GM23338 (cell line): ENCODE results near the gene EDAR. TPM values are rescaled to one million over a fixed set of nuclear protein-coding genes. Genes with fewer than 3 reads are reported as not detected.

Source experiments
- ATAC-seq: fragments of 200-7000 bp; cut with Tn5 transposase; 3 replicates; pipeline ENCODE4 v1.9.1; 2020
- DNase-seq: peaks from one replicate; pipeline ENCODE4 v3.0.0-alpha.2; 2015; ENCODE audit warnings: low spot score
- H2AFZ ChIP-seq: fragments of 200-600 bp; sonication (generic); 2 replicates; pipeline ENCODE4 v1.8.0; 2016; ENCODE audit warnings: antibody characterized with exemption, mild to moderate bottlenecking, moderate library complexity
- H3F3A ChIP-seq: fragments of 200-600 bp; sonication (generic); replicated peaks from 2 replicates; pipeline ENCODE4 v1.8.0; 2017; ENCODE audit warnings: antibody characterized with exemption, mixed run types, low read depth
- H3K27ac ChIP-seq: fragments of 200-600 bp; sonication (generic); 2 replicates; pipeline ENCODE4 v1.6.1; 2016; ENCODE audit warnings: low read depth
- H3K27me3 ChIP-seq: fragments of 200-600 bp; sonication (generic); 2 replicates; pipeline ENCODE4 v1.8.0; 2016; ENCODE audit warnings: mild to moderate bottlenecking, mixed run types, moderate library complexity; ENCODE audit not compliant: insufficient read depth
- H3K36me3 ChIP-seq: fragments of 200-600 bp; sonication (generic); 2 replicates; pipeline ENCODE4 v1.8.0; 2016; ENCODE audit warnings: mild to moderate bottlenecking; ENCODE audit not compliant: insufficient read depth
- H3K4me1 ChIP-seq: fragments of 200-600 bp; sonication (generic); 2 replicates; pipeline ENCODE4 v1.8.0; 2016; ENCODE audit warnings: mild to moderate bottlenecking, moderate library complexity; ENCODE audit not compliant: insufficient read depth
- H3K4me2 ChIP-seq: fragments of 200-600 bp; sonication (generic); 2 replicates; pipeline ENCODE4 v1.7.1; 2017; ENCODE audit warnings: mixed run types
- H3K4me3 ChIP-seq: fragments of 200-600 bp; sonication (generic); 2 replicates; pipeline ENCODE4 v1.6.1; 2016; ENCODE audit warnings: mixed run types
- H3K79me2 ChIP-seq: fragments of 200-600 bp; sonication (generic); replicated peaks from 2 replicates; pipeline ENCODE4 v1.8.0; 2017; ENCODE audit warnings: mild to moderate bottlenecking; ENCODE audit not compliant: insufficient read depth
- H3K9me2 ChIP-seq: fragments of 200-600 bp; sonication (generic); 2 replicates; pipeline ENCODE4 v1.8.0; 2017; ENCODE audit not compliant: insufficient read depth
- H4K20me1 ChIP-seq: fragments of 200-600 bp; sonication (generic); replicated peaks from 2 replicates; pipeline ENCODE4 v1.8.0; 2017; ENCODE audit warnings: mild to moderate bottlenecking; ENCODE audit not compliant: insufficient read depth
- H3K27ac Mint-ChIP-seq: 2 replicates; pipeline ENCODE4 v1.8.0; 2020; ENCODE audit warnings: inconsistent platforms, mild to moderate bottlenecking, moderate library complexity, mixed read lengths
- H3K27me3 Mint-ChIP-seq: 3 replicates; pipeline ENCODE4 v1.8.0; 2022; ENCODE audit warnings: low read depth, mild to moderate bottlenecking, moderate library complexity, mixed read lengths, inconsistent platforms; ENCODE audit not compliant: insufficient read depth, poor library complexity
- H3K36me3 Mint-ChIP-seq: 3 replicates; pipeline ENCODE4 v1.8.0; 2021; ENCODE audit warnings: low read depth, mild to moderate bottlenecking, inconsistent platforms, moderate library complexity, mixed read lengths
- H3K4me1 Mint-ChIP-seq: 3 replicates; pipeline ENCODE4 v1.8.0; 2020; ENCODE audit warnings: mild to moderate bottlenecking, inconsistent platforms, mixed read lengths
- H3K4me3 Mint-ChIP-seq: 3 replicates; pipeline ENCODE4 v1.8.0; 2021; ENCODE audit warnings: moderate library complexity, mild to moderate bottlenecking, inconsistent platforms, mixed read lengths
- H3K9me3 Mint-ChIP-seq: 3 replicates; pipeline ENCODE4 v1.8.0; 2020; ENCODE audit warnings: moderate library complexity, mild to moderate bottlenecking, inconsistent platforms, mixed read lengths
- CREB1 ChIP-seq: fragments of 250-450 bp; sonication (Bioruptor Pico); IDR thresholded peaks from 2 replicates; pipeline ENCODE4 v1.5.0; 2020; ENCODE audit warnings: low read depth, mild to moderate bottlenecking, moderate library complexity
- EZH2 ChIP-seq: fragments of 200-600 bp; sonication (generic); IDR thresholded peaks from one replicate; pipeline ENCODE4 v1.8.0; 2017; ENCODE audit warnings: antibody characterized with exemption, mild to moderate bottlenecking, low read depth; ENCODE audit not compliant: unreplicated experiment
- EZH2phosphoT487 ChIP-seq: fragments of 200-600 bp; sonication (generic); IDR thresholded peaks from one replicate; pipeline ENCODE4 v1.8.1; 2018; ENCODE audit warnings: antibody characterized with exemption; ENCODE audit not compliant: unreplicated experiment
- JUNB ChIP-seq: IDR thresholded peaks from one replicate; pipeline ENCODE4 v1.6.1; 2016; ENCODE audit warnings: antibody characterized with exemption; ENCODE audit not compliant: unreplicated experiment
- NANOG ChIP-seq: IDR thresholded peaks from 2 replicates; pipeline ENCODE4 v1.6.1; 2016; ENCODE audit warnings: antibody characterized with exemption, borderline replicate concordance
- POLR2AphosphoS5 ChIP-seq: IDR thresholded peaks from 2 replicates; pipeline ENCODE4 v1.6.1; 2016; ENCODE audit warnings: antibody characterized with exemption, low read depth
- STAT1 ChIP-seq: IDR thresholded peaks from one replicate; pipeline ENCODE4 v1.6.1; 2016; ENCODE audit warnings: antibody characterized with exemption; ENCODE audit not compliant: unreplicated experiment
- ZNF114 ChIP-seq: fragments of 250-450 bp; sonication (Bioruptor Pico); IDR thresholded peaks from 2 replicates; pipeline ENCODE4 v1.5.0; 2020; ENCODE audit warnings: mild to moderate bottlenecking, moderate library complexity
- ZNF331 ChIP-seq: fragments of 250-450 bp; sonication (Bioruptor Pico); IDR thresholded peaks from 2 replicates; pipeline ENCODE4 v1.5.0; 2020; ENCODE audit warnings: low read depth, mild to moderate bottlenecking, moderate library complexity
- ZNF462 ChIP-seq: fragments of 250-450 bp; sonication (Bioruptor Pico); IDR thresholded peaks from 2 replicates; pipeline ENCODE4 v1.5.0; 2020; ENCODE audit warnings: mild to moderate bottlenecking, moderate library complexity
- polyA plus RNA-seq: library from polyadenylated mRNA; unstranded; fragments of >200 nt; fragmentation: Nextera tagmentation; extraction: Ambion mirVana; gene quantifications from 2 replicates; pipeline ENCODE4 v1.2.1, GENCODE V29; 2016
- total RNA-seq: library from RNA; depleted of rRNA; stranded (reverse); fragments of >200 nt; shearing (Covaris generic); gene quantifications from 2 replicates; pipeline ENCODE4 v1.2.3, GENCODE V29; 2014
- TF ChIP-seq, protein P1 (sequence below), 2 experiments: fragments of 200-600 bp in 1 of 2; sonication (generic) in 1 of 2; conservative IDR thresholded peaks; 2 replicates each; pipeline versions ENCODE4 v1.5.1 to v1.6.1; 2016 to 2017; ENCODE audit warnings: antibody characterized with exemption in 2 of 2, low read depth in 2 of 2, mild to moderate bottlenecking in 2 of 2, moderate library complexity in 1 of 2
- TF ChIP-seq, protein P2 (sequence below): IDR thresholded peaks from 2 replicates; pipeline ENCODE4 v1.6.1; 2016; ENCODE audit warnings: antibody characterized with exemption

Gene EDAR
- total and polyA plus RNA-seq, 2 experiments from 2014 or later: not detected

DNA sequence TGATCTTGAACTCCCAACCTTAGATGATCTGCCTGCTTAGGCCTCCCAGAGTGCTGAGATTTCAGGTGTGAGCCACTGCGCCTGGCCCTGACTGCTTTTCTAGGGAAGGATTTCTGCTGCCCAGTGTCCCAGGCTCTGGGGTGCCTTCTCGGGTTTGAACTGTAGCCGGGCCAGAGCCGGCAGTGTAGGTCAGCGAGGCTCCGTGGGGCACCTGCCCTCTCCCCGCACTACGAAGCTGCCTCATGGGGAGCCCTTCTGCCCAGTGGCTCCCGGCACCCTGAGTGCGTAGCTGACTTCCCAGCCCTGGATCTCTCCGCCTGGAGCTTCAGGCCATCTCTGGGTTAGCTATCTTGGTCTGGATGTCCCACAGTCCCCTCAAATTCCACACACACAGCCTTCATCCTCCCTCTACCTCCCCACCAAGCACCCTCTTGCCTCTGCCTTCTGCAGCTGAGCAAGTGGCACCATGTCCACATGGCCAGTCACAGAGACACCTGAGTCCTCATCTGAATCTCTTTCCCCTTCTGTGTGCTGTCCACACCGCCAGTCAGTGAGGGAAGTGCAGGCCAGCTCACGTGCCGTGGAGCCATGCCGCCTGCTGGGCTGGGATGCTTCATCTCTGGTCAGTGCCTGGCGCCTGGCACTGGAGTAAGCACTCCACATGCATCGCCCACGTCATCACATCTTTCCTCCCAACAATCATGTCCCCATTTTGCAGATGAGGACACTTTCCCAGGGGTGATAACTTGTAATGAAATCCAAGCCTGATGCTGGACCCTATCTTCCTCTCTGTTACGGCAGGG, 69.2 kb downstream of the EDAR start (continued):
- TF ChIP-seq, protein P1, sequence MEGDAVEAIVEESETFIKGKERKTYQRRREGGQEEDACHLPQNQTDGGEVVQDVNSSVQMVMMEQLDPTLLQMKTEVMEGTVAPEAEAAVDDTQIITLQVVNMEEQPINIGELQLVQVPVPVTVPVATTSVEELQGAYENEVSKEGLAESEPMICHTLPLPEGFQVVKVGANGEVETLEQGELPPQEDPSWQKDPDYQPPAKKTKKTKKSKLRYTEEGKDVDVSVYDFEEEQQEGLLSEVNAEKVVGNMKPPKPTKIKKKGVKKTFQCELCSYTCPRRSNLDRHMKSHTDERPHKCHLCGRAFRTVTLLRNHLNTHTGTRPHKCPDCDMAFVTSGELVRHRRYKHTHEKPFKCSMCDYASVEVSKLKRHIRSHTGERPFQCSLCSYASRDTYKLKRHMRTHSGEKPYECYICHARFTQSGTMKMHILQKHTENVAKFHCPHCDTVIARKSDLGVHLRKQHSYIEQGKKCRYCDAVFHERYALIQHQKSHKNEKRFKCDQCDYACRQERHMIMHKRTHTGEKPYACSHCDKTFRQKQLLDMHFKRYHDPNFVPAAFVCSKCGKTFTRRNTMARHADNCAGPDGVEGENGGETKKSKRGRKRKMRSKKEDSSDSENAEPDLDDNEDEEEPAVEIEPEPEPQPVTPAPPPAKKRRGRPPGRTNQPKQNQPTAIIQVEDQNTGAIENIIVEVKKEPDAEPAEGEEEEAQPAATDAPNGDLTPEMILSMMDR (conservative IDR thresholded peaks at IDR 0.05; ENCODE audit: low read depth in 2 of 2): no peak
- no peak for TF ChIP-seq ZNF114
- TF ChIP-seq ZNF331 (CRISPR knock-in tag): no peak

- H3K27me3 Mint-ChIP-seq: peaks cover 9% of the 10 kb centered on the region
- H3F3A ChIP-seq: no peaks in the 10 kb centered on the region
- TF ChIP-seq NANOG (no peak), JUNB (no peak), STAT1 (no peak), ZNF331 (CRISPR knock-in tag) (no peak), POLR2AphosphoS5 (no peak), ZNF114 (no peak), CREB1 (CRISPR knock-in tag) (no peak), ZNF462 (CRISPR knock-in tag) (no peak), EZH2phosphoT487 (no peak), EZH2 (no peak)
- TF ChIP-seq, protein P2, sequence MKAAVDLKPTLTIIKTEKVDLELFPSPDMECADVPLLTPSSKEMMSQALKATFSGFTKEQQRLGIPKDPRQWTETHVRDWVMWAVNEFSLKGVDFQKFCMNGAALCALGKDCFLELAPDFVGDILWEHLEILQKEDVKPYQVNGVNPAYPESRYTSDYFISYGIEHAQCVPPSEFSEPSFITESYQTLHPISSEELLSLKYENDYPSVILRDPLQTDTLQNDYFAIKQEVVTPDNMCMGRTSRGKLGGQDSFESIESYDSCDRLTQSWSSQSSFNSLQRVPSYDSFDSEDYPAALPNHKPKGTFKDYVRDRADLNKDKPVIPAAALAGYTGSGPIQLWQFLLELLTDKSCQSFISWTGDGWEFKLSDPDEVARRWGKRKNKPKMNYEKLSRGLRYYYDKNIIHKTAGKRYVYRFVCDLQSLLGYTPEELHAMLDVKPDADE: no peak
- TF ChIP-seq, protein P1 (conservative IDR thresholded peaks at IDR 0.05; ENCODE audit: low read depth in 2 of 2): no peak
Measured at GRCh38 chr2:108918941-108919341, 70.1 kb downstream of the EDAR start.

More at GRCh38 chr2:108918941-108919341, 70.1 kb downstream of the EDAR start:
- H3K4me3 ChIP-seq: no peak overlapping the region
- H4K20me1 ChIP-seq: no peaks in the 10 kb centered on the region
- no peaks in the 10 kb centered on the region for H3K9me2 ChIP-seq
- no peaks in the 10 kb centered on the region for H3K36me3 Mint-ChIP-seq
- no peaks in the 10 kb centered on the region for H3K79me2 ChIP-seq
- H3K4me3 Mint-ChIP-seq: no peak overlapping the region
- no peak overlapping the region for H3K27ac ChIP-seq
- peaks cover 6% of the 10 kb centered on the region; the same call in 2 of the 3 replicates for H3K4me1 Mint-ChIP-seq
- no peaks in the 10 kb centered on the region for H3K9me3 Mint-ChIP-seq
- no peak overlapping the region; the same call in 1 of the 2 replicates for H3K27ac Mint-ChIP-seq
- no peak overlapping the region for H3K4me2 ChIP-seq
- no peaks in the 10 kb centered on the region for H3K4me1 ChIP-seq
- no peak overlapping the region for H2AFZ ChIP-seq
- H3K27me3 ChIP-seq: no peaks in the 10 kb centered on the region
- H3K36me3 ChIP-seq: no peaks in the 10 kb centered on the region
- ATAC-seq (no peak), DNase-seq (no peak)
